GM12865 (cell line): Measurements from ENCODE around the gene KRT32.
"Not testable (repeated sequence)": the region's sequence is repeated elsewhere in the genome, so short reads cannot be mapped to it uniquely, and the experiment has no call there.

ENCODE experiments used
- DNase-seq: peaks from one replicate; pipeline ENCODE4 v3.0.0; 2010; ENCODE audit warnings: low read depth
- H3K4me3 ChIP-seq: 2 replicates; pipeline ENCODE4 v1.5.1; 2011; ENCODE audit warnings: mild to moderate bottlenecking, low read depth, low read length, control low read depth
- CTCF ChIP-seq: IDR thresholded peaks from 2 replicates; pipeline ENCODE4 v1.5.1; 2011; ENCODE audit warnings: low read length, control low read depth, low read depth, inconsistent platforms; ENCODE audit not compliant: insufficient read depth; ENCODE audit errors: missing control alignments

KRT32 gene

GRCh38 chr17:41434415-41434814 lies 32.8 kb downstream of the KRT32 start:
- DNase-seq: no peak
- H3K4me3 ChIP-seq: no peak overlapping the region
- TF ChIP-seq CTCF: no peak

- no peak overlapping the region for H3K4me3 ChIP-seq
- no peak for TF ChIP-seq CTCF
- DNase-seq: no peak
These were observed 33.2 kb downstream of the KRT32 start for GRCh38 chr17:41434005-41434404.

GRCh38 chr17:41433586-41433985 lies 33.6 kb downstream of the KRT32 start:
- no peak for TF ChIP-seq CTCF
- no peak for DNase-seq
- no peak overlapping the region for H3K4me3 ChIP-seq

- not testable (repeated sequence) for DNase-seq, H3K4me3 ChIP-seq
These were observed 36.8 kb downstream of the KRT32 start for GRCh38 chr17:41430376-41430775.

GRCh38 chr17:41429667-41430066 lies 37.5 kb downstream of the KRT32 start:
- TF ChIP-seq CTCF: no peak
- no peak for DNase-seq

GRCh38 chr17:41428591-41429291 lies 38.4 kb downstream of the KRT32 start:
- no peak overlapping the region for H3K4me3 ChIP-seq
- DNase-seq: no peak
- no peak for TF ChIP-seq CTCF

More at GRCh38 chr17:41429667-41430066, 37.5 kb downstream of the KRT32 start:
- H3K4me3 ChIP-seq: no peak overlapping the region

GRCh38 chr17:41424111-41424635 lies 43.0 kb downstream of the KRT32 start, which contains the start of gene KRT37:
TSS of gene KRT37 (minus strand) at chr17:41424585. CDS start at chr17:41424523, 62 bp downstream.
- DNase-seq: no peak
- TF ChIP-seq CTCF: no peak
- H3K4me3 ChIP-seq: no peak within 1 kb of the TSS

GRCh38 chr17:41422586-41422985 lies 44.6 kb downstream of the KRT32 start:
- DNase-seq, H3K4me3 ChIP-seq: not testable (repeated sequence)
